ENCODE data around the gene RTN4.

RTN4 gene

DNA sequence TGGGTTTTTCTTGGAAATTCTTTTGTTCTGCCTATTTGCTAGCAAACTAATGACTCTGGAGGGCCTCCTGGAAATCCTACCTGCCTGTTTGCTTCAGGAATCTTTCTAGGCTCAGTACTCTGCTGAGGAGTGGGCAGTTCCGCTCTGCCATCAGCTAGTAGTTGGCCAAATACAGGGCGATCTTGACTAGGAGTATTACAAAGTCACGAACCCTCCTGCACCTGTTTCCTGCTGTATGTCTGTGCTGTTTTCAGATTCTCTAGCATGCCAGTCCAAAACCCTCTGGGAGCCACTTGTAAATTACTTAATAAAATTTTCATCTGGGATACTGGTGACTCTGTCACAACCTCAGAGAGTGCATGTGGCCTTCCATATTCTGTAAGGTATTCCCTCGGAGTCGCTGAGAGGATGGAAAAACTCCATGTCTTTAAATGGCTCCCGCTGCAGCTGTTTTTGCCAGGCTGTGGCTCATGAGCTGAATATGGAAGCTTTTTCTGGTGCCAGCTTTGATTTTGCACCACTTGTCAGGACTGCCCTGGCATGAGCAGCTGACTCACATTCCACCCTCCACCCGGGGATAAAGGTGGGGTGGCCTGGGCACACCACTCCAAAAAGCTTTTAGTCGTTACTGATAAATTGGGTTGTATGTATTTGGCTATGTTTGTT, 123.0 kb downstream of the RTN4 start:
- no peak overlapping the region for H3K27ac ChIP-seq
- TF ChIP-seq, protein P1, sequence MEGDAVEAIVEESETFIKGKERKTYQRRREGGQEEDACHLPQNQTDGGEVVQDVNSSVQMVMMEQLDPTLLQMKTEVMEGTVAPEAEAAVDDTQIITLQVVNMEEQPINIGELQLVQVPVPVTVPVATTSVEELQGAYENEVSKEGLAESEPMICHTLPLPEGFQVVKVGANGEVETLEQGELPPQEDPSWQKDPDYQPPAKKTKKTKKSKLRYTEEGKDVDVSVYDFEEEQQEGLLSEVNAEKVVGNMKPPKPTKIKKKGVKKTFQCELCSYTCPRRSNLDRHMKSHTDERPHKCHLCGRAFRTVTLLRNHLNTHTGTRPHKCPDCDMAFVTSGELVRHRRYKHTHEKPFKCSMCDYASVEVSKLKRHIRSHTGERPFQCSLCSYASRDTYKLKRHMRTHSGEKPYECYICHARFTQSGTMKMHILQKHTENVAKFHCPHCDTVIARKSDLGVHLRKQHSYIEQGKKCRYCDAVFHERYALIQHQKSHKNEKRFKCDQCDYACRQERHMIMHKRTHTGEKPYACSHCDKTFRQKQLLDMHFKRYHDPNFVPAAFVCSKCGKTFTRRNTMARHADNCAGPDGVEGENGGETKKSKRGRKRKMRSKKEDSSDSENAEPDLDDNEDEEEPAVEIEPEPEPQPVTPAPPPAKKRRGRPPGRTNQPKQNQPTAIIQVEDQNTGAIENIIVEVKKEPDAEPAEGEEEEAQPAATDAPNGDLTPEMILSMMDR (IDR thresholded peaks at IDR 0.05), result no peak
- H3K4me3 ChIP-seq, result no peak overlapping the region
- DNase-seq (ENCODE audit: low spot score), result no peak

DNA sequence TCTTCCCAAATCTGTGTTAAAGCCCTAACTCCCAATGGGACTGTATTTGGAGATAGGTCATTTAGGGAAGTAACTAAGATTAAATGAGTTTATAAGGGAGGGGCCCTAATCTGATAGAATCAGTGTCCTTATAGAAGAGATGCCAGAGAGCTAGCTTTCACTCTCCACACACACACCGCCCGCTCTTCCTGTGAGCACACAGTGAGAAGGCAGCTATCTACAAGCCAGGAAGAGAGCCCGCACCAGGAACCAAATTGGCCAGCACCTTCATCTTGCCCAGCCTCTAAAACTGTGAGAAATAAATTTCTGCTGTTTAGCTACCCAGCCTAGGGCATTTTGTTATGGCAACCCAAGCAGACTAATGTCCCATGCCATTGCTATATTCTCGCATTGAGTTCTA, 125.2 kb downstream of the RTN4 start:
- TF ChIP-seq, protein P1 (IDR thresholded peaks at IDR 0.05), result no peak
- no peak for DNase-seq (ENCODE audit: low spot score)
- Histone ChIP-seq H3K4me3 (no peak overlapping the region), H3K27ac (no peak overlapping the region)

DNA sequence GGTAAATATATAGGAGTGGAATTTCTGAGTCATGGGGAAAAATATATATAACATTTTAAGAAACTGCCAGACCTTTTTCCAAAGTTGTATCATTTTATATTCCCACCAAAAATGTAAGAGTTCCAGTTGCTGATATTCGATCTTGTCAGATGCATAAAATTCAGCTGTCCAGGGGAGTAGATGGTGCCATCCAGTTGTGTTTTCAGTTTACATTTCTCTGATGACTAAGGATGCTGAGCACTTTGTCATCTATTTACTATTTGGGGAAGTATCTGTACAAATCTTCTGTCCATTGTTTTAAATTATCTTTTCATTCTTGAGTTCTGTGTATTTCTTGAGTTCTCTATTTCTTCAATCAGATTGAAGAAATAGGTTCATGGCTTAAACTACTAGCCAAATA, 126.1 kb downstream of the RTN4 start:
- TF ChIP-seq, protein P1 (IDR thresholded peaks at IDR 0.05), result no peak
- Histone ChIP-seq H3K4me3 (no peak overlapping the region), H3K27ac (no peak overlapping the region)
- DNase-seq (ENCODE audit: low spot score), result no peak

Data from coronary artery (tissue), 2 donors.